Fibroblast of pulmonary artery (primary cell): ENCODE results near the gene PALLD.

Experiments
- DNase-seq: peaks from one replicate; pipeline ENCODE4 v3.0.0-alpha.2; 2010; ENCODE audit warnings: low read depth
- H3K4me3 ChIP-seq: replicated peaks from 2 replicates; pipeline ENCODE4 v1.5.1; 2011; ENCODE audit warnings: low read depth, mild to moderate bottlenecking, control low read depth, low read length, moderate library complexity
- TF ChIP-seq, protein P1 (sequence below): IDR thresholded peaks from 2 replicates; pipeline ENCODE4 v1.5.1; 2011; ENCODE audit warnings: mild to moderate bottlenecking, control low read depth, low read length, inconsistent platforms; ENCODE audit errors: missing control alignments

Gene PALLD

DNA sequence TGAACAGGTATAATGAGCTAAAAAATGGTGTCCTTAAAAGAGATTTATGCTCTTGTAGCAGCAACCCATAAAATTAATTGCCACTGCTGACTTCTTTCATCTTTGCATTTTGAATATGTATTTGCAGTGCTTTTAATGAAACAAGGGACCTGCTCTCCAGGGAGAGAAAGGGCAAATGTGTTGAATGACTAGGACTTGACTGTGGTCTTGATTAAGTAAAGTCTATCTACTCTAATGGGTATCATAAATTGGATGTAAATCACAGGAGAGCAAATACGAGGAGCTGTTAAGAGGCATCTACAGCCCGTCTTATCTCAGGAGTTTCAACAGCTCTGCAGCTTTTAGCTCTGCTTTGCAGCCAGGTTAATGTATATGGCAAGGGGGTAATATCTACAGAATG lies 216.4 kb downstream of the PALLD start:
- TF ChIP-seq, protein P1, sequence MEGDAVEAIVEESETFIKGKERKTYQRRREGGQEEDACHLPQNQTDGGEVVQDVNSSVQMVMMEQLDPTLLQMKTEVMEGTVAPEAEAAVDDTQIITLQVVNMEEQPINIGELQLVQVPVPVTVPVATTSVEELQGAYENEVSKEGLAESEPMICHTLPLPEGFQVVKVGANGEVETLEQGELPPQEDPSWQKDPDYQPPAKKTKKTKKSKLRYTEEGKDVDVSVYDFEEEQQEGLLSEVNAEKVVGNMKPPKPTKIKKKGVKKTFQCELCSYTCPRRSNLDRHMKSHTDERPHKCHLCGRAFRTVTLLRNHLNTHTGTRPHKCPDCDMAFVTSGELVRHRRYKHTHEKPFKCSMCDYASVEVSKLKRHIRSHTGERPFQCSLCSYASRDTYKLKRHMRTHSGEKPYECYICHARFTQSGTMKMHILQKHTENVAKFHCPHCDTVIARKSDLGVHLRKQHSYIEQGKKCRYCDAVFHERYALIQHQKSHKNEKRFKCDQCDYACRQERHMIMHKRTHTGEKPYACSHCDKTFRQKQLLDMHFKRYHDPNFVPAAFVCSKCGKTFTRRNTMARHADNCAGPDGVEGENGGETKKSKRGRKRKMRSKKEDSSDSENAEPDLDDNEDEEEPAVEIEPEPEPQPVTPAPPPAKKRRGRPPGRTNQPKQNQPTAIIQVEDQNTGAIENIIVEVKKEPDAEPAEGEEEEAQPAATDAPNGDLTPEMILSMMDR, result no peak
- DNase-seq, result no peak

DNA sequence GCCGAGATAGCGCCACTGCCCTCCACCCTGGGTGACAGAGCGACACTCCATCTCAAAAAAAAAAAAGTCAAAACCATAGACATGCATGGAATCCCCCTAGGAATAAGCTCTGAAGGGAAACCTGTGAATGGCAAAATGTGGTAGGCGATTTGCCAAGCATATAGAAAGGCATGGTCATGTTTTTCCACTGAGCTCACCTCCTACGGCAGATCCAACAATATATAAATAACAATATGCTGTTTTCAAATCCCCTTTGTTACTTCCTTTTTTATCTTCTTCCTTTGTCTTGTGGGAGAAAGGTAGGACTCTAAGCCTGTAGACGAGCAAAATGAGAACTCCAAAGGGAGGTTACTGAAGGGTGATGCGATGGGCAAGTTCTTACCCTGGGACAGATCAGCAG lies 219.0 kb downstream of the PALLD start:
- no peak overlapping the region for H3K4me3 ChIP-seq
- DNase-seq, result no peak
- TF ChIP-seq, protein P1, result no peak

More for the DNA sequence above, 216.4 kb downstream of the PALLD start:
- no peak overlapping the region for H3K4me3 ChIP-seq

DNA sequence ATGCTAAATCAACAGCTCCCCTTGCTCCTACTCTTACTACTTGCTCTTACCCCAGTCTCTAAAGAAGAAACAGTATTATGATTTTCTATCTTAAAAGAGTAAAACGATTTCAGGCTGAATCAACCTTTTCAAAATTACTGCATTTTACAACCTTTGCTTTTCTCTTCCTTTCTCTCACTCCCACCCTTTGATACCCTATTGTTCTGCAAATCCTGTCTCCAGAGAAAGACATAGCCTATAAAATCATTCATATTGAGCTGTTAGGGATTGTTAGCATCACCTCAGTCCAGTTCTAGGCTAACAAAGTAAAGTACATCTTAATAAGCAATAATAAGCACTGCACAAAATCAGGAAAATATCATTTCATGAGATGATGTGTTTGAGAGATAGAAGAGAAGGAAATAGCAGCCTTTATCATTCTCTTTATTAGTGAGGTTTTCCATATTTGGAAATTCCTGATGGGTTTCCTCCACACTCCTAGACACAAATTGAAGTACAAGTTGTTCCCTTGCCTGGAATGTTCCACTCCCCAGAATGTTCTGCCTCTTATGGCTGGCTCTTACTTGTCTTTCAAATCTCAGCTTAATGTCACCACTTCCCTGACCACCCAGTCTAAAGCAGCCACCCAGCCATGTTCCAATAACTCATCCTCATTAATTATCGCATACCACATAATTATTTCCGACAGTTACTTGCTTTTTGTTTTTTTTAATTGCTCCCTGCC lies 219.7 kb downstream of the PALLD start:
- TF ChIP-seq, protein P1, result no peak
- peak; percentile 33 for DNase-seq
- H3K4me3 ChIP-seq, result no peak overlapping the region

DNA sequence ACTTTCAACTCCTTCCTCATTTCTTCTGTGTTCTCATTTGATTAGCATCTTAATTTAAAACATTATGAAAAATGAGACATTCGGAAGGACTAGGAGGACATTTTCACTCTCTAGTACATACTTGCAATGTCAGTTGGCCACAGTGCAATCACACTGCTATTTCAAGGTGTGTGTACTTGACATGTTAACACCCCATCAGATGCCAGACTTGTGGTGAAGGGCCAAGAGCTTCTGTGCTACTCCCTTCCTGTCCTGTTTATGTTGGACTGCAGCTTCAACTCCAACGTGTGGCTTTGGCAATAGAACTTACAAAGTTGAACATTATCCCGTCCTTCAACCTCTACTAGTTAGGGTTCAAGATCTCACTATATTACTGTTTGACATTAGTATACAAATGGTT lies 221.0 kb downstream of the PALLD start:
- TF ChIP-seq, protein P1, result no peak
- H3K4me3 ChIP-seq, result no peak overlapping the region
- DNase-seq, result peak; percentile 66

DNA sequence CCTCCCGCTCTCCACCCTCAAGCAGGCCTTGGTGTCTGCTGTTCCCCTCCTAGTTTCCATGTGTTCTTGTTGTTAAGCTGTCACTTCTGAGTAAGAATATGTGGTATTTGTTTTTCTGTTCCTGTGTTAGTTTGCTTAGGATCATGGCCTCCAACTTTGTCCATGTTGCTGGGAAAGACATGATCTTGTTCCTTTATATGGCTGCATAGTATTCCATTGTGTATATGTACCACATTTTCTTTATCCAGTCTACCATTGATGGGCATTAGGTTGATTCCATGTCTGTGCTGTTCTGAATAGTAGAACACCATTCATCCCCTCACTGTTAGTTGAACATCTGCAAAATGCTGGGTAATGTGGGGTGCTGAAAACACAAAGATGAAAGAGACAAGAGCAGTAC lies 222.9 kb downstream of the PALLD start:
- DNase-seq, result no peak
- H3K4me3 ChIP-seq, result no peak overlapping the region

DNA sequence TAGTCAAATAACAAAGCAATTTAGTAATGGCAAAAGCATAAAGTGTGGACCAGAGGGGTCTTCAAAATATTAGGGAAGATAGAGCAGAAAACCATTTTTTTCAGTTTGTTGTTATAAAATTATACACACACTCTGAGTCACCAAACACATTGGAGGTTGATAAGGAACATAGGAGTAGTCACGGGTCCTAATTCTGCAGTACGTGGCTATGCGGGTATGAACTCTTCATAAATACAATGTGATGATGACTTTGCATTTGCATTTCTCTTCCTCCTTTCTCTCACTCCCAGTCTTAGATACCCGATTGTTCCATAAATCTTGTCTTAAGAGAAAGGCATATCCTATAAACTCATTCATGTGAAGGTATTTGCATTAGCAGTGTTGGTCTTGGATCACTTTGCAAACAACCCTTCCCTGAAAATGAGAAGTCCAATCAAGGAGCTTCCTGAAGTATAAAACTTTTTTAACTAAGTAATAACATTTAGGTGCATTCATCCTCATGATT lies 223.6 kb downstream of the PALLD start:
- H3K4me3 ChIP-seq, result no peak overlapping the region
- no peak for DNase-seq
- TF ChIP-seq, protein P1, result no peak

More for the DNA sequence above, 222.9 kb downstream of the PALLD start:
- TF ChIP-seq, protein P1, result no peak

DNA sequence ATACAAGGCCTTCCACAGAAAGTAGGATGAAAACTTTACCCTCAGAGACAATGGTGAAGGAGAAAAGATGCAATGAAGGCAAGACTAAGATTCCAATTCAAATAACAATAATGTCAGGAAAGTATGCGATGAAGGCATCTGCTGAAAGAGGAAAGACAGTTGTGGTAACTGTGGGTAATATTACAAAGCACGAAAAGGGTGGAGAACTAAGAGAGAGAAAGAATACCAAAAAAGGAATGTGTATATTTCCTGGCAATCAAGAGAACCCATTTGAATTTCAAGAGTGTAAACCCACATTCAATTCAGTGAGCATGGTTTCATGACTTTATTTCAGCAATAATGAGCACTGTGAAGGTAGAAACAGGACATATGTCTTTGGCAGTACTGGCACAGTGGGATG lies 225.5 kb downstream of the PALLD start:
- DNase-seq, result peak; percentile 21
- TF ChIP-seq, protein P1, result no peak
- H3K4me3 ChIP-seq, result no peak overlapping the region
